HG03565 (cell line): Measurements from ENCODE around the gene OSBPL9.
"Not testable (repeated sequence)": the region's sequence is repeated elsewhere in the genome, so short reads cannot be mapped to it uniquely, and the experiment has no call there.

Experiments
- ATAC-seq: cut with Tn5 transposase; IDR thresholded peaks from one replicate; pipeline ENCODE4 v1.9.1; 2021; ENCODE audit warnings: mild to moderate bottlenecking, moderate library complexity; ENCODE audit not compliant: unreplicated experiment

The OSBPL9 gene

DNA sequence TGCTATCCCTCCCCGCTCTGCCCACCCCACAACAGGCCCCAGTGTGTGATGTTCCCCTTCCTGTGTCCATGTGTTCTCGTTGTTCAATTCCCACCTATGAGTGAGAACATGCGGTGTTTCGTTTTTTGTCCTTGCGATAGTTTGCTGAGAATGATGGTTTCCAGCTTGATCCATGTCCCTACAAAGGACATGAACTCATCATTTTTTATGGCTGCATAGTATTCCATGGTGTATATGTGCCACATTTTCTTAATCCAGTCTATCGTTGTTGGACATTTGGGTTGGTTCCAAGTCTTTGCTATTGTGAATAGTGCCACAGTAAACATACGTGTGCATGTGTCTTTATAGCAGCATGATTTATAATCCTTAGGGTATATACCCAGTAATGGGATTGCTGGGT lies 84.9 kb downstream of the OSBPL9 start:
- ATAC-seq: not testable (repeated sequence)

DNA sequence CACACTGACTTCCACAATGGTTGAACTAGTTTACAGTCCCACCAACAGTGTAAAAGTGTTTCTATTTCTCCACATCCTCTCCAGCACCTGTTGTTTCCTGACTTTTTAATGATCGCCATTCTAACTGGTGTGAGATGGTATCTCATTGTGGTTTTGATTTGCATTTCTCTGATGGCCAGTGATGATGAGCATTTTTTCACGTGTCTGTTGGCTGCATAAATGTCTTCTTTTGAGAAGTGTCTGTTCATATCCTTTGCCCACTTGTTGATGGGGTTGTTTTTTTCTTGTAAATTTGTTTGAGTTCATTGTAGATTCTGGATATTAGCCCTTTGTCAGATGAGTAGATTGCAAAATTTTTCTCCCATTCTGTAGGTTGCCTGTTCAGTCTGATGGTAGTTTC lies 85.3 kb downstream of the OSBPL9 start:
- ATAC-seq: not testable (repeated sequence)

DNA sequence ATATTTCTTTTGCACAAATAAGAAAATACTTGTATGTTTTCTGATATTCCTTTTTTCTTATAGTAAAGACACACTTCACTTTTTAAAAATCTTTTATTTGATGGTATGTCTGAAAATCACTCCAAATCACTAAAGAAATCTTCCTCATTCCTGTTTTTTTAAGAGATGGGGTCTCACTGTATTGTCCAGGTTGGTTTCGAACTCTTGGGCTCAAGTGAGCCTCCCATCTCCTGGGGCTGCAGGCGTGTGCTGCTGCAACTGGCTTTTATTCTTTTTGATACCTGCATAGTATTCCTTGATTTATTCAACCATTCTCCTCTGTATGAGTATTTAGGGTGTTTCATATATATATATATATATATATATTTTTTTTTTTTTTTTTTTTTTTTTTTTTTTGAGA lies 88.1 kb downstream of the OSBPL9 start:
- no peak for ATAC-seq

DNA sequence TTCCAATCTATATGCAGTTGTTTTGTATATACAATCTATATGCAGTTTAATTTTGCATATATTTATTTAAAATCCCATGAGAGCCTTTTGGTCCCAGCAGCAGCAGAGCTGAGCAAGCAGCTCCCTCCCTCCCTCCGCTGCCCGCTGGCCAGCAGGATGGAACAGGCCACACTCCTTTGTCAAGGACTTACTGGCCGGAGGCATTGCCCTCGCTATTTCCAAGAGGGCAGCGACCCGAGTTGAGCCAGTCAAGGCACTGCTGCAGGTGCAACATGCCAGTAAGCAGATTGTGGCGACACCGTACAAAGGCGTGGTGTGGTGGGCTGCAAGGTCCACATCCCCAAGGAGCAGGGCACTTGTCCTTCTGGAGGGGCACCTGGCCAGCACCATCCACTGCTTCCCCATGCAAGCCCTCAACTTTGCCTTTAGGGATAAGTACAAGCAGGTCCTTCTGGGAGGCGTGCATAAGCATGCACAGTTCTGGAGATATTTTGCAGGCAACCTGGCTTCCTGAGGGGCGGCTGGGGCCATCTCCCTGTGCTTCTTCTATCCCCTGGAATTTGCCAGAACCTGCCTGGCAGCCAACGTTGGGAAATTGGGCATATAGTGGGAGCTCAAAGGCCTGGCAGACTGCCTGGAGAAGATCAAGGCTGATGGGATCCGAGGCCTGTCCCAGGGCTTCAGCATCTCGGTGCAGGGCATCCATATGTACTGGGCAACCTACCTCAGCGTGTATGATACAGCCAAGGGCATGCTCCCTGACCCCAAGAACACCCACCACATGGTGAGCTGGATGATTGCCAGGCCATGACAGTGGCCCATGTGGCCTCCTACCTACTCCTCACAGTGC lies 92.2 kb downstream of the OSBPL9 start:
- no peak for ATAC-seq

DNA sequence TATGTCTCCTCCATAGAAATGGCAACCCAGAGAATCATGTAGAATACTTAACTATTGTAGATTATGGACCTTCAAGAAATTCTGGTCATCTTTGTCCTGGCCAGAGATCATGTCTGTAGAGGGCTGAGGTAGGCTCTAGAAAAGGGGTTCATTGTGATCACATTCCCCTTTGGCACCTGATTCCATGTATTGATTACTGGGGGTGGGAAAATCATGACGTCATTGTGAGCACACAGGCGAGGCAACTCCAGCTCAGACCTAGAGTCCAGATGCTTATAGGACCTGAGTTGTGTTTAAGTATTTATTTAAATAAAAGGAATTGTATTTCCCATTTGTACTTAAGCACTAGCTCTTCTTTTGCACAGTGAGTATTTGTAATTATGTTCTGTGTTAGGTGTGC lies 93.1 kb downstream of the OSBPL9 start:
- ATAC-seq: no peak

DNA sequence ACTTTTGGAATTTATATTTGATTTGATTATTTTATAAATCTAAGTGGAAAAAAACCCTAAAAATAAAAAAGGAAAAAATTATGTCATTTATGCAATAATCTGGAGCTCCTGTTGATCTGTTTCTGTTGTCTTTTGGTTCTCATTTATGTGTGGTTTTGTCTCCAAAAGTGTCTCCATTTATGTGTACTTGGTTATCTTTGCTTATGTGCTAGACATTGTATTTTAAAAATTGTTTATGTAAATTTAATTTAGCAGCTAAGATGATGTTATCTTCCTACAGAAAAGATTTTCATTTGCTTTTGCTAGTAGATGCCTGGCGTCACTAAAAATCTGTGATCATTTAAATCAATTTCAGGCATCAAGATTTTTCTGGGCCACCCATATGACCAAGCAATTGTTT lies 95.7 kb downstream of the OSBPL9 start:
- no peak for ATAC-seq

DNA sequence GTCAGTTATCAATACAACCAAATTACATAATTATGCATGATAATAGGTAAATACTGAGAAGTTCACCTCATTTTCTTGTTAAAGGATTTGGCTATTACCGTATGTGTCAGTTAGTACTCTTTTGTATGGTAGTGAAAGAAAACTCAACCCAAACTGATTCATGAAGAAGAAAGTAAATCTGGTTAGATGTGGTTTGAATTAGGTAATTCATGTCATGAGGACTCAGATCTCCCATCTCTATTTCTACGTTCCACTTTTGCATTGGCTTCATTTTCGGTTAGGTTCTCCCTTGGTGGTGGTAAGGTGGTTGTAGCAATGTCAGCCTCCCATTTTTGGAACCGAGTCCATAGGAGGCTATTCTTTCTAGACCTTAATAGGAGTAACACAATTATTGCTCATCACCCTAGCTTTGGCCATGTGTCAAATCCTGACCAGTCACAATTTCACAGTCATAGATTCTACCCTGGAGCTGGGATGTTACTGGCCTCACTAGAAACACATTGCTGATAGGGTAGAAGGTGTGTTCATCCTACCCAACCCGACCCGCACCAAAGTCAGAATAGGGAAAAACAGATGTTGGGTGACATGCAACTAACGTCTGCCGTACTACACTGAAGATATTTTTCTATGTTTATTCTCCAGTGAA lies 97.6 kb downstream of the OSBPL9 start:
- ATAC-seq: no peak

DNA sequence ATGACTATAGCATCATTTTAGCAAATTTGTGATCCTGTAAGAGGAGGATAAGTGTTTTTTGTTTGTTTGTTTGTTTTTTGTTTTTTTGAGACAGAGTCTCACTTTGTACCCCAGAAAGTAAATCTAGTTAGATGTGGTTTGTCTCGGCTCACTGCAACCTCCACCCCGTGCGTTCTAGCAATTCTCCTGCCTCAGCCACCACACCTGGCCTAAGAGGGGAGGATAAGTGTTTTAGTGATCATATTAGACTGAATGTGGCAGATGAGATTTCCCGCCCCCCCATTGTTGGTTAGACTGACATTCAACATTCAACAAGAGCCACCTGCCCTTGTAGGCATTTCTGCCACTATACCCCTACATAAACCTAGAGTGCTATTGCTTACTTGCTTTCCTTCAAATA lies 98.5 kb downstream of the OSBPL9 start:
- no peak for ATAC-seq

DNA sequence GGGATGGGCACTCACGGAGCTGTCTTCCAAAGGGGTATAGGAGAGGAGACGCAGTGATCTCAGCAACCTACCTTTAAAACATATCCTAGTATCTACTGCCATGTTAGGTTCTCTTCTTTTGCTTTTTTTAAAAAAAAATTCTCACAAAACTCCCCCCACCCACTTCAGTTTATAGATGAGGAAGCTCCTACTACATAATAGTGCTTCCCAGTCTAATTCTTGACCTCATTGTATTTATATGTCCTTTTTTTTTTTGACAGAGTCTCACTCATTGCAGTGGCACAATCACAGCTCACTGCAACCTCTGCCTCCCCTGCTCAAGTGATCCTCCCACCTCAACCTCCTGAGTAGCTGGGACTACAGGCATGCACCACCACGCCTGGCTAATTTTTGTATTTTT lies 99.9 kb downstream of the OSBPL9 start:
- no peak for ATAC-seq

DNA sequence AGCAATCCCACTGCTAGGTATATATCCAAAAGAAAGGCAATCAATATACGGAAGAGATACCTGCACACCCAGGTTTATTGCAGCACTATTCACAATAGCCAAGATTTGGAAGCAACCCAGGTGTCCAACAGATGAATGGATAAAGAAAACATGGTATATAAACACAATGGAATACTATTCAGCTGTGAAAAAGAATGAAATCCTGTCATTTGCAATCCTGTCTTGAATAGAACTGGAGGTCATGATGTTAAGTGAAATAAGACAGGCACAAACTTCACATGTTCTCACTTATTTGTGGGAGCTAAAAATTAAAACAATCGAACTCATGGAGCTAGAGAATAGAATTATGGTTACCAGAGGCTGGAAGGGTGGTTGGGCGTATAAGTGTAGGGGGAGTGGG lies 101.0 kb downstream of the OSBPL9 start:
- no peak for ATAC-seq

DNA sequence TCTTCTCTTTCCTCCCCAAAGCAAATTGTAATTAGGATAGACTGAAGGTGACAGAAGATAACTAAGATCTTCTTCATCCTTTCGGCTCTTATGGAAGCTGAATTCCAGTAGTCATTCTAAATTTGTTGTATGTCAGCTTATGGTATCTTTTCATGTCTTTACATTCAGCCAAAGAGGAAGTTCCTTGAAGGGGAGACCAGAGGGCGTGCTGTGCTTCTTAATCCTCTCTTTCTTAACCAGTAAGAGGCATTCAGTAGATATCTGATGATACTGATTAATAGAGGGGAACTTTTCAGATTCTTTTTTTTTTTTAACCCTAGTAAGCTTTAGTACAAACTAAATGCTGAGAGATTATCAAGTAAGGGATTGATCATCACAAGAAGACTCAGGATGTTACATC lies 102.3 kb downstream of the OSBPL9 start:
- ATAC-seq: no peak

DNA sequence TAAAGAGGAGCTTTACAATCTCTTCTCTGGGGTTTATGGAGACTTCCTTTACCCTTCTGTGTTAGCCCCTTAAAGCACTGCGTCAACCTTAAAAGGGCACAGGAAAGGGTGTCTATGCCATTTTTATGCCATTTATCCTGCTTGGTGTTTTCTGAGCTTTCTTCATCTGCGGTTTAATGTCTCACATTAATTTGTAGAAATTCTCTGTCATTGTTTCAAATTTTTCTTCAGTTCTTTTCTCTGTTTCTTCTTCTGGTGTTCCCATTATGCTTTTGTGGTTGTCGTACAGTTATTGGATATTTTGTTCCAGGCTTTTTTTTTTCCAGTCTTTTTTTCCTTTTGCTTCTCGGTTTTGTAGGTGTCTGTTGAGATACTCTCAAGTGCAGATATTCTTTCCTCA lies 107.9 kb downstream of the OSBPL9 start:
- ATAC-seq: no peak

DNA sequence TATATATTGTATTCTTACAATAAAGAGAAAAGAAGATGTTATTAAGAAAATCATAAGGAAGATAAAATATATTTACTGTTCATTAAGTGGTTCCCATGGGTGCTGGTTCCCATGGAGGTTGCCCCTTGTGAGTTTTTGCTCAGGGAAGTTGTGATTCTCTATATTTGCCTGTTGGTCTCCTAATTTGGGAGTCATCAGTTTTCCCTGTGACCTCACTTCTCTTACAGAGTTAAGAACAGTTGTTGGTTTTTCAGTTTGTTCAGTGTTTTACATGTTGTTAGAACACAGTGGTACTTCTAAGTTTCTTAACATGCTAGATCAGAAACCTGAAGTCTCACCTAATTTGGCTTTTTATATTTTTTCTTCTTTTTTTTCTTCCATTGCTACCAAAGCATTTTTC lies 109.2 kb downstream of the OSBPL9 start:
- ATAC-seq: no peak

DNA sequence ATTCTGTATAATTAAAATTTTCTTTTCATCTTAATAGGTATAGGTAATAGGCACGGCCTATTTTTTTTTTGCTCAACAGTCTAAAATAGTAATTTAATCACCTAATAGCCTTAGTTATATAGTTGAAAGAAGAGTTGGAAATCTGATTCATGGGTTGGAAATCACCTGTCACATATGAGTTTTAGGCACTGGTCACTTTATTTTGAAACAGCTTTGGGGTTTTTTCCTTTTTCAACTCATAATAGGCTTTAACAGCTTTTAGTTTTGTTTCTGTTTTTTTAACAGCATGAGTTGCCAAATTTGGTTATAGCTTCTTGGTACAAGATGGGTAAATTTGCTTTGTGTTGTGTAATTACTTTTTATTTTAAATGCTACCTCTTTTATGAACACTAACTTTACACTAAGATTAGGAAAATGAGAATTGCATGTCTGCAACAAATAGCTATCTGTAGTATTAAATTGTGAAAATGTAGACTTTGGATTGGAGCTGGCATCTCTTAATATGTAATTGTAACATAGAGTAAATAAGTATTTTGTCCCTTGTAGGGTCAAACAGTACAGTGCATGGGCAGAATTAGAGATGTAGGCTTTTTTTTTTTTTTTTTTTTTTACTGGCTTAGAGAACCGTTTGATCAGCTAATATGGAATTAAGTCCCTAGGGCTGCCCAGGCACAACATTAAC lies 109.8 kb downstream of the OSBPL9 start:
- no peak for ATAC-seq

DNA sequence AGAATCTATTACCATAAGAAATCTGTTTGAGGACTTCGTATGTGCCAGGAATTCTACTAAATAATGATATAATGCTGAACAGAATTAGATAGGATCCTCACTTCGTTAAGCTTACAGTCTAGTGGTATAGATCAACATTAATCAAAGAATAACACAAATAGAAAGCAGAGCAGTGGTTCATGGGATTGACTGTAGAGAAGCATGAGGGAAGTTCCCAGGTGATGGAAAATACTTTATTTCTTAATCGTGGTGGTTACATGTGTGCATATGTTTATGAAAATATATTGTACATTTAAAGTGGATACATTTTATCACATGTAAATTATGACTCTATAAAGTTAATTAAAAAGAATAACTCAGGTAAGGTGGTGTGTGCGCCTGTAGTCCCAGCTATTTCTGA lies 110.5 kb downstream of the OSBPL9 start:
- ATAC-seq: no peak

DNA sequence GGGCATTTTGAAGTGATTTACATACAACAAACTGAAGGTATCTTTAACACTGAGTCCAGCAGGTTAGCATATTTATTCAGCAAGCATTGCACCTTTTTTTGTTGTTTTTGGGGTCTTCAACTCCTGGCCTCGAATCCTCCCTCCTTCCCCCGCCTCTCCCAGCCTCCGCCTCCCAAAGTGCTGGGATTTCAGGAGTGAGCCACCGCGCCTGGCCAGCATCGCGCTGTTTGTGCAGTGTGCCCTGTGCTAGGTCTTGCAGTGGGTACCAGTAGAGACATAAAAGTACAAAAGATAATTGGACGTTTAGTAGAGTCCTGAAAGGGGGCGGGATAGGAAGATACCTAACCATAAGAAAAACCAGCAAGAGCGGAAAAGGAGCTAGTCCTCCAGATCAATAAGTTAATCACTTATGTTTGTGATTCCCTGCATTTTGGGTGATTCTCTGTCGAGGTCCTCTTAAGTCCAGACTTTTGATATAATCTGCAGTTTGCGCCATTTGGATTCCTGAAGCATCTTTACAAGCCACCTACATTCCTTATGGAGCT lies 111.8 kb downstream of the OSBPL9 start:
- no peak for ATAC-seq

DNA sequence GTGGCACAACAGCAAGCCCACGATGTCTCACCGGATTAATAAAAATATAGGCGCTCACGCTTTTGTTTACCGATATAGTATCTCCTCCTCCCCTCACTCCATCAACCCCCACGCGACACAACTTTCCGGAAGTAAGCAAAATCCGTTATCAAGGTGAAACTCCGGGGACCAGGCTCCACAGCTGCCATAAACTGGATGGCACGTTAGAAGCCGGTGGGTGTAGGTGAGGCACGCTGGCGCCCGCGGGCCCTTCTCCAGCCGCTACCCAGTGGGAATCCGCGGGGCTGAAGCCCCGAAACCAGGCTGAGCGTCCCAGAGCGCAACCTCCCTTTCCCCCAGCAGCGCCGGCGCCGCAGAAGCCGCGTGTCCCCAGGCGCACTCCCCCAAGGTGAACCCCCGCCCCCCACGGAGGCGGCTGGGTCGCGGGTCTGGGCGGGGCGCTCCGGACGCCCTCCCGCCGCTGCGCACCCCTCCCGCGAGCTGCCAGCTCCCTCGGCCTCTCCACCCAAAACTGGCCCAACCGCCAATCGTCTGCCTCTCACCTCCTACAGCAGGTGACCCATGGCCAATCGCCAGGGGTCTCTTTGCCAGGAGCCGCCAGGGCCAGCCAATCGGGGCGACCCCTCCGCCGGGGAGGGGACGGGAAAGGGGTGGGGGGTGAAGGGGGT lies 112.4 kb downstream of the OSBPL9 start:
- peak; percentile 84 for ATAC-seq

DNA sequence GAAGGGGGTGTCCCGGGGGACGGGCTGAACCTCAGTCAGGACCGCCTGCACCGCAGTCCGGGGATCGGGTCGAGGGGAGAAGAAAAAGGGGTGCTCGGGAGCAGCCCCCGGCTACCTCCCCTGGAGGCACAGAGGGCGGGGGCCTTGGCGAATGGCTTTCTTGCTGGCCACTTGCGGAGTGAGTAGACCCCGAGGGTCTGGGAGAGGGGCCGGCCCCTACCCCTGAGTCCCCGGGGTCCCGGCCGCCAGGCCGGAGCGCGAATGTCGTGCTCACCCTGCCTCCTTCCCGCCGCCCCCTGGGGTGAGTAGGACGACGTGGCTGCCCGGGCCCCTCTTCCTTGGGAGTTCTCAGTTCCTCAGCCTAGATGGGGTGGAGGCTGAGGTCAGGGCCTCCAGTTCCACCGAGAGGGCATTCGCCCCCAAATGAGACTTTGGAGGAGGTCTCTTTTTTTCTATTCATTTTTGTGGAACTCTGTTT lies 113.0 kb downstream of the OSBPL9 start:
- no peak for ATAC-seq

DNA sequence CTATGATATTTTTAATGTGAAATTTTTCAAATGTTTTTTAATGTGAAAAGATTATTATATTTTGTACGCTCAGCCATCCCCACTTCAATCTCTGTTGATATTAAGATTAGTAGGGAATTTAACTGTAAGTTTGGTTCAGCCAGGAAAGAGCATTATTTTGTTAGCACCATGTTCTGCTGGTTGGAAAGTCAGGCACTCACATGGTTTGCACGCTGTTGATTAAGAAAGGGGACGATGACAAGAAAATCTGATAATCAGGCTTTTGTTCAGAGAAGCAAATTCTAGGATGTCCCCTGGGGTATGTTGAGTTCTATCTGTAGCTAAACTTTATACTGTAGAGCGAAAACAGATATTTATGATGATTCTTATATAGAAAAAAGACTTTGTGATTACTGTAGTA lies 115.1 kb downstream of the OSBPL9 start:
- no peak for ATAC-seq

DNA sequence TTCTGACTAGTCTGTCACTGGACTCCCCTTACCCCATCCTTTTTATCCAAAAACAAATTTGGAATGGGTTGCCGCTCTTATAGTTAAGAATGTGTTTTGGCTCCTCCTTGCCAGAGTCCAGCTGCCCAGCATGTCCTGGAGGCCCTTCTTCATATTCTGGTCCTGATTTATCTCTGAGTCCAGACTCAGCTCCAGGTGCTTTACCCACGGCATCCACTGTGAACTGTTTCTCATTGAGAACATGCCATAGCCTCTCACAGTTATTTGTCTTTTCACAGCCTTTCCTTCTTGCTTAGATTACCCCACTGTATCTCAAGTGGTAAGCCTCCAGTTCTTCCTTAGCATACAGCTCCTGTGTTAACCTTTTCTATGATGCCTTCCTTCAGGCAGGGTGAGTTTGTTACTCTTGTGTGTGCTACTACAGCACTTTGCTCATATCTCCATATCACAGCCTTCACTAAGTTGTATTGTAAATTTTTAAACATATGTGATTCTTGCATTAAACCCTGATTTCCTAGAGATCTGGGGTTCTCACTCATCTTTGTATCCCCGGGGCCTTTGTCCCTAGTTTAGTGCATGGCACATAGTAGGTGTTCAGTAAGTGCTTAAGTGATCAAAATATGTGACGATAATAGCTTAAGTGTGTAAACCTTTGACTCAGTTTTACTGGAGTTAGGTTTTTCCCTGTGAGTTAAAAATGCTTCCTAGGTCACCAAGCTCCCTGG lies 116.0 kb downstream of the OSBPL9 start:
- no peak for ATAC-seq
